Memory B cell (primary cell): ENCODE data around the gene CACNA2D4.

Experiments
- ATAC-seq: fragments of 150-1000 bp; cut with Tn5 transposase; 2 replicates; pipeline ENCODE4 v1.10.0; 2021; ENCODE audit warnings: low read depth, mild to moderate bottlenecking, moderate library complexity
- DNase-seq, 2 donors: peaks; one replicate each; pipeline ENCODE4 v3.0.0; 2022; ENCODE audit warnings: low spot score in 2 of 2
- H3K27ac Mint-ChIP-seq: one replicate; pipeline ENCODE4 v1.8.0; 2022; ENCODE audit warnings: mild to moderate bottlenecking, moderate library complexity, mixed read lengths
- H3K27me3 Mint-ChIP-seq: one replicate; pipeline ENCODE4 v1.8.0; 2022; ENCODE audit warnings: mixed read lengths
- H3K36me3 Mint-ChIP-seq: one replicate; pipeline ENCODE4 v1.8.0; 2022; ENCODE audit warnings: mild to moderate bottlenecking, mixed read lengths
- H3K4me1 Mint-ChIP-seq: one replicate; pipeline ENCODE4 v1.8.0; 2022; ENCODE audit warnings: mixed read lengths
- H3K4me3 Mint-ChIP-seq: one replicate; pipeline ENCODE4 v1.8.0; 2022; ENCODE audit warnings: mild to moderate bottlenecking, moderate library complexity, mixed read lengths
- H3K9me3 Mint-ChIP-seq: one replicate; pipeline ENCODE4 v1.8.0; 2022; ENCODE audit warnings: mixed read lengths

CACNA2D4 gene

GRCh38 chr12:1841586-1842182 is 76.8 kb downstream of the CACNA2D4 start:
- Mint-ChIP-seq H3K36me3 (no peaks in the 10 kb centered on the region), H3K4me1 (peaks cover 26% of the 10 kb centered on the region), H3K4me3 (peak overlapping the region; percentile 31), H3K9me3 (no peaks in the 10 kb centered on the region), H3K27ac (no peak overlapping the region), H3K27me3 (peaks cover 15% of the 10 kb centered on the region)
- no peak for DNase-seq
- ATAC-seq: peak; percentile 21

- DNase-seq: no peak
Measured at GRCh38 chr12:1840981-1841425, 77.4 kb downstream of the CACNA2D4 start.

GRCh38 chr12:1839956-1840951 is 78.2 kb downstream of the CACNA2D4 start:
- Mint-ChIP-seq H3K27me3 (peaks cover 15% of the 10 kb centered on the region), H3K4me1 (peaks cover 27% of the 10 kb centered on the region), H3K27ac (no peak overlapping the region), H3K4me3 (no peak overlapping the region), H3K9me3 (no peaks in the 10 kb centered on the region), H3K36me3 (no peaks in the 10 kb centered on the region)
- DNase-seq (no peak), ATAC-seq (no peak)

More at GRCh38 chr12:1840981-1841425, 77.4 kb downstream of the CACNA2D4 start:
- peaks cover 26% of the 10 kb centered on the region for H3K4me1 Mint-ChIP-seq
- peaks cover 14% of the 10 kb centered on the region for H3K27me3 Mint-ChIP-seq
- H3K4me3 Mint-ChIP-seq: no peak overlapping the region
- no peaks in the 10 kb centered on the region for H3K36me3 Mint-ChIP-seq
- no peak for ATAC-seq
- H3K27ac Mint-ChIP-seq: no peak overlapping the region
- no peaks in the 10 kb centered on the region for H3K9me3 Mint-ChIP-seq

GRCh38 chr12:1839464-1839863 is 79.0 kb downstream of the CACNA2D4 start:
- H3K4me3 Mint-ChIP-seq: no peak overlapping the region
- H3K9me3 Mint-ChIP-seq: no peaks in the 10 kb centered on the region
- H3K27me3 Mint-ChIP-seq: peaks cover 17% of the 10 kb centered on the region
- no peak overlapping the region for H3K27ac Mint-ChIP-seq
- H3K4me1 Mint-ChIP-seq: peaks cover 24% of the 10 kb centered on the region
- DNase-seq (no peak), ATAC-seq (no peak)
- H3K36me3 Mint-ChIP-seq: no peaks in the 10 kb centered on the region

GRCh38 chr12:1838994-1839365 is 79.5 kb downstream of the CACNA2D4 start:
- H3K4me3 Mint-ChIP-seq: no peak overlapping the region
- H3K9me3 Mint-ChIP-seq: no peaks in the 10 kb centered on the region
- no peak overlapping the region for H3K27ac Mint-ChIP-seq
- no peaks in the 10 kb centered on the region for H3K36me3 Mint-ChIP-seq
- peaks cover 22% of the 10 kb centered on the region for H3K4me1 Mint-ChIP-seq
- DNase-seq (no peak), ATAC-seq (no peak)
- peaks cover 17% of the 10 kb centered on the region for H3K27me3 Mint-ChIP-seq

- Mint-ChIP-seq H3K27me3 (peaks cover 19% of the 10 kb centered on the region), H3K36me3 (no peaks in the 10 kb centered on the region), H3K9me3 (no peaks in the 10 kb centered on the region), H3K4me3 (no peak overlapping the region), H3K4me1 (peaks cover 22% of the 10 kb centered on the region), H3K27ac (no peak overlapping the region)
- no peak for ATAC-seq
- no peak for DNase-seq
Measured at GRCh38 chr12:1838205-1838993, 80.1 kb downstream of the CACNA2D4 start.

GRCh38 chr12:1837541-1838204 is 80.8 kb downstream of the CACNA2D4 start:
- Mint-ChIP-seq H3K27me3 (peaks cover 18% of the 10 kb centered on the region), H3K4me3 (no peak overlapping the region), H3K27ac (no peak overlapping the region), H3K36me3 (no peaks in the 10 kb centered on the region), H3K4me1 (peaks cover 19% of the 10 kb centered on the region), H3K9me3 (no peaks in the 10 kb centered on the region)
- DNase-seq (no peak), ATAC-seq (no peak)

GRCh38 chr12:1836854-1837421 is 81.5 kb downstream of the CACNA2D4 start:
- DNase-seq (no peak), ATAC-seq (no peak)
- H3K9me3 Mint-ChIP-seq: no peaks in the 10 kb centered on the region
- H3K36me3 Mint-ChIP-seq: no peaks in the 10 kb centered on the region
- no peak overlapping the region for H3K4me3 Mint-ChIP-seq
- no peak overlapping the region for H3K27ac Mint-ChIP-seq
- H3K27me3 Mint-ChIP-seq: peaks cover 18% of the 10 kb centered on the region
- H3K4me1 Mint-ChIP-seq: peaks cover 13% of the 10 kb centered on the region

GRCh38 chr12:1836241-1836803 is 82.1 kb downstream of the CACNA2D4 start:
- no peak overlapping the region for H3K4me3 Mint-ChIP-seq
- no peaks in the 10 kb centered on the region for H3K9me3 Mint-ChIP-seq
- H3K36me3 Mint-ChIP-seq: no peaks in the 10 kb centered on the region
- no peak overlapping the region for H3K27ac Mint-ChIP-seq
- peaks cover 10% of the 10 kb centered on the region for H3K4me1 Mint-ChIP-seq
- DNase-seq (no peak), ATAC-seq (no peak)
- peaks cover 21% of the 10 kb centered on the region for H3K27me3 Mint-ChIP-seq

- H3K4me3 Mint-ChIP-seq: no peak overlapping the region
- no peaks in the 10 kb centered on the region for H3K36me3 Mint-ChIP-seq
- ATAC-seq (no peak), DNase-seq (no peak)
- H3K9me3 Mint-ChIP-seq: no peaks in the 10 kb centered on the region
- H3K27me3 Mint-ChIP-seq: peaks cover 22% of the 10 kb centered on the region
- H3K4me1 Mint-ChIP-seq: peaks cover 8% of the 10 kb centered on the region
- no peak overlapping the region for H3K27ac Mint-ChIP-seq
Measured at GRCh38 chr12:1835211-1836131, 83.0 kb downstream of the CACNA2D4 start.

GRCh38 chr12:1834186-1834925 is 84.1 kb downstream of the CACNA2D4 start:
- Mint-ChIP-seq H3K36me3 (no peaks in the 10 kb centered on the region), H3K27ac (no peak overlapping the region), H3K4me1 (peaks cover 3% of the 10 kb centered on the region), H3K4me3 (no peak overlapping the region), H3K27me3 (peaks cover 25% of the 10 kb centered on the region), H3K9me3 (no peaks in the 10 kb centered on the region)
- ATAC-seq (no peak), DNase-seq (no peak)

- ATAC-seq (no peak), DNase-seq (no peak)
- peaks cover 3% of the 10 kb centered on the region for H3K4me1 Mint-ChIP-seq
- no peak overlapping the region for H3K27ac Mint-ChIP-seq
- peaks cover 24% of the 10 kb centered on the region for H3K27me3 Mint-ChIP-seq
- no peaks in the 10 kb centered on the region for H3K9me3 Mint-ChIP-seq
- H3K4me3 Mint-ChIP-seq: no peak overlapping the region
- H3K36me3 Mint-ChIP-seq: no peaks in the 10 kb centered on the region
Measured at GRCh38 chr12:1833596-1834028, 84.8 kb downstream of the CACNA2D4 start.
